Measurements from ENCODE around the gene CKS1B.

Gene CKS1B

GRCh38 chr1:155014709-155015508 lies 40.4 kb downstream of the CKS1B start:
- DNase-seq (ENCODE audit: low spot score) = no peak
- in situ Hi-C loops (cut with MboI; ENCODE audit: low sequenced_read_pairs, unreplicated experiment) = no loop called here
- TF ChIP-seq, protein P1, sequence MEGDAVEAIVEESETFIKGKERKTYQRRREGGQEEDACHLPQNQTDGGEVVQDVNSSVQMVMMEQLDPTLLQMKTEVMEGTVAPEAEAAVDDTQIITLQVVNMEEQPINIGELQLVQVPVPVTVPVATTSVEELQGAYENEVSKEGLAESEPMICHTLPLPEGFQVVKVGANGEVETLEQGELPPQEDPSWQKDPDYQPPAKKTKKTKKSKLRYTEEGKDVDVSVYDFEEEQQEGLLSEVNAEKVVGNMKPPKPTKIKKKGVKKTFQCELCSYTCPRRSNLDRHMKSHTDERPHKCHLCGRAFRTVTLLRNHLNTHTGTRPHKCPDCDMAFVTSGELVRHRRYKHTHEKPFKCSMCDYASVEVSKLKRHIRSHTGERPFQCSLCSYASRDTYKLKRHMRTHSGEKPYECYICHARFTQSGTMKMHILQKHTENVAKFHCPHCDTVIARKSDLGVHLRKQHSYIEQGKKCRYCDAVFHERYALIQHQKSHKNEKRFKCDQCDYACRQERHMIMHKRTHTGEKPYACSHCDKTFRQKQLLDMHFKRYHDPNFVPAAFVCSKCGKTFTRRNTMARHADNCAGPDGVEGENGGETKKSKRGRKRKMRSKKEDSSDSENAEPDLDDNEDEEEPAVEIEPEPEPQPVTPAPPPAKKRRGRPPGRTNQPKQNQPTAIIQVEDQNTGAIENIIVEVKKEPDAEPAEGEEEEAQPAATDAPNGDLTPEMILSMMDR (IDR thresholded peaks at IDR 0.05; ENCODE audit: borderline replicate concordance, control extremely low read depth, extremely low read depth, insufficient read depth, missing control alignments) = no peak

DNA sequence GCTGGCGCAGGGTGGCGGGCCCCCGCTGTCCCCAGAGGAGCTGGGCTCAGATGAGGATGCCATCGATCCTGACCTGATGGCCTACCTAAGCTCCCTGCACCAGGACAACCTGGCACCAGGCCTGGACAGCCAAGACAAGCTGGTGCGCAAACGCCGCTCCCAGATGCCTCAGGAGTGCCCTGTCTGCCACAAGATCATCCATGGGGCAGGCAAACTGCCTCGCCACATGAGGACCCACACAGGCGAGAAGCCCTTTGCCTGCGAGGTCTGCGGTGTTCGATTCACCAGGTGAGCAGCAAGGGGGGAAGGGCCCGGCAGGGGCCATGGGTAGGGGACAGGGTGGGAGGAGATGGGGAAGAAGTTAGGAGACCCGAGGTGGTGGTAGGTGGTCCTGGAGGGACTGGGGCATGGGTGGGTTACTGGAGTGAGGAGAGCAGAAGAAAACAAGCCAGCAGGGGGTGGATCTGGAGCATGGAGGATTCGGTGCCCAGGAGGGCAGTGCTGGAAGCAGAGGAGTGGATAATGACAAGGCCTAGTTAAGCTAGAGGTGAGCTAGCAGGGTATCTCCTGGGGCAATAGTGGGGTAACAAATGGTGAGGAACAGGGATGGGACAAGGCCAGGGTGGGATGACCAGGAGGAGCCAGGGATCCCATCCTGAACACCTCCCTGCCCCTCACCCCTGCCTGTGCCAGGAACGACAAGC lies 41.2 kb downstream of the CKS1B start:
- DNase-seq (ENCODE audit: low spot score) = no peak
- TF ChIP-seq, protein P1 (IDR thresholded peaks at IDR 0.05; ENCODE audit: borderline replicate concordance, control extremely low read depth, extremely low read depth, insufficient read depth, missing control alignments) = no peak
- in situ Hi-C loops (cut with MboI; ENCODE audit: low sequenced_read_pairs, unreplicated experiment) = no loop called here

DNA sequence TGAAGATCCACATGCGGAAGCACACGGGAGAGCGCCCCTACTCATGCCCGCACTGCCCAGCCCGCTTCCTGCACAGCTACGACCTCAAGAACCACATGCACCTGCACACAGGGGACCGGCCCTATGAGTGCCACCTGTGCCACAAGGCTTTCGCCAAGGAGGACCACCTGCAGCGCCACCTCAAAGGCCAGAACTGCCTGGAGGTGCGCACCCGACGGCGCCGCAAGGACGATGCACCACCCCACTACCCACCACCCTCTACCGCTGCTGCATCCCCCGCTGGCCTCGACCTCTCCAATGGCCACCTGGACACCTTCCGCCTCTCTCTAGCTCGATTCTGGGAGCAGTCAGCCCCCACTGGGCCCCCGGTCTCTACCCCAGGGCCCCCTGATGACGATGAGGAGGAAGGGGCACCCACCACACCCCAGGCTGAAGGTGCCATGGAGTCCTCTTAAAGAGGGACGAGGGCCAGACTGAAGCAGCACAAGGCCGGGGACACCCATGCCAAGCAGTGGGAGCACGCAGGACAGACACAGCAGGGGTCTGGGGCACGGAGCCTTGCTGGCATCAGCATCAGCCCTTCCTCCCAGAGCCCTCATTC lies 41.9 kb downstream of the CKS1B start:
- in situ Hi-C loops (cut with MboI; ENCODE audit: low sequenced_read_pairs, unreplicated experiment) = no loop called here
- no peak for DNase-seq (ENCODE audit: low spot score)
- TF ChIP-seq, protein P1 (IDR thresholded peaks at IDR 0.05; ENCODE audit: borderline replicate concordance, control extremely low read depth, extremely low read depth, insufficient read depth, missing control alignments) = no peak

- TF ChIP-seq, protein P1 (IDR thresholded peaks at IDR 0.05; ENCODE audit: borderline replicate concordance, control extremely low read depth, extremely low read depth, insufficient read depth, missing control alignments) = peak; percentile 100
- peak; percentile 90 for DNase-seq (ENCODE audit: low spot score)
- in situ Hi-C loops (cut with MboI; ENCODE audit: low sequenced_read_pairs, unreplicated experiment) = no loop called here
Observed at GRCh38 chr1:155017041-155017945, 42.8 kb downstream of the CKS1B start.

GRCh38 chr1:155017946-155018316 lies 43.5 kb downstream of the CKS1B start:
- TF ChIP-seq, protein P1 (IDR thresholded peaks at IDR 0.05; ENCODE audit: borderline replicate concordance, control extremely low read depth, extremely low read depth, insufficient read depth, missing control alignments) = no peak
- peak; percentile 66 for DNase-seq (ENCODE audit: low spot score)
- in situ Hi-C loops (cut with MboI; ENCODE audit: low sequenced_read_pairs, unreplicated experiment) = no loop called here
